IPS-20b (cell line): ENCODE measurements around the gene MST1.
"Not testable (repeated sequence)": the region's sequence is repeated elsewhere in the genome, so short reads cannot be mapped to it uniquely, and the experiment has no call there.

Experiments
- H3K27ac ChIP-seq: one replicate; pipeline ENCODE4 v1.5.1; 2013; ENCODE audit warnings: low read length
- H3K27me3 ChIP-seq: 2 replicates; pipeline ENCODE4 v1.6.1; 2013; ENCODE audit warnings: mild to moderate bottlenecking, low read length, inconsistent platforms; ENCODE audit not compliant: insufficient read depth
- H3K36me3 ChIP-seq: 2 replicates; pipeline ENCODE4 v1.6.1; 2013; ENCODE audit warnings: low read depth, mild to moderate bottlenecking, inconsistent platforms, low read length, moderate library complexity; ENCODE audit not compliant: insufficient read depth
- H3K4me1 ChIP-seq: 2 replicates; pipeline ENCODE4 v1.6.1; 2013; ENCODE audit warnings: mild to moderate bottlenecking, control low read depth, inconsistent platforms, low read length, moderate library complexity; ENCODE audit not compliant: insufficient read depth
- H3K4me3 ChIP-seq: 2 replicates; pipeline ENCODE4 v1.5.1; 2013; ENCODE audit warnings: mild to moderate bottlenecking, low read length, inconsistent platforms
- H3K9ac ChIP-seq: 2 replicates; pipeline ENCODE4 v1.6.1; 2013; ENCODE audit warnings: low read depth, mild to moderate bottlenecking, inconsistent platforms, low read length, moderate library complexity
- H3K9me3 ChIP-seq: 2 replicates; pipeline ENCODE4 v1.6.1; 2013; ENCODE audit warnings: mild to moderate bottlenecking, low read depth, low read length, inconsistent platforms; ENCODE audit not compliant: insufficient read depth

Gene MST1

GRCh38 chr3:49695350-49696015, 6.2 kb upstream of the MST1 start:
- not testable (repeated sequence) for H3K27me3 ChIP-seq

DNA sequence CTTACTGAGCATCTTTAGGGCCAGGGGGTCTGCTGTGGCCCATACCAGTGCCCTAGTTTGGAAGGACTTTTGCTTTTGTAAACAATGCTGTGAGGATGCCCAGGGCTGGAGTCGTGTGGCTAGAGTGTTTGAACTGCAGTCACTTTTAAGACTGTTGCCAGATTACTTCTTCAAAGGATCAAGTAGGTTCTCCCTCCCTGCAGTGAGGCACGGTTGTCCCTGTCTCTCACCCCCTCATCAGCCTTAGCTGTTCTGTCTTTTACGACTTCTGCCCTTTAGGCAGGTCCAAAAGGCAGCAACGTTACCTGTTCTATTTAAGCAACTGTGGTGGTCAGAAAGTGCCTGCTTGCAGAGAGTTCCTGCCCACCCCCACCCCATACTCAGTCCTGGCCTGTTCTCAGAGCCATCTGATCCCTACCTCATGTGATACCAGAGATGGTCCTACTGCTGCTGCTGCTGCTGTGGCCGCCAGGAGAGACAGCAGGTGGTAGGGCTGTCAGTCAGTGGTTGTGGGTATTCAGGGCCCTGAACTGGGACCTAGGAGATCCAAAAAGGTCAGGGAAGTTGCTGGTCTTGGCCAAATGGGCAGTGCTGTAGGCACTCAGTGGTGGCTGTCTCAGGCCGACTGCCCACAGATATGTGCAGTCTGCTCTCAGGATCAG, 5.3 kb upstream of the MST1 start:
- not testable (repeated sequence) for H3K4me1 ChIP-seq, H3K4me3 ChIP-seq, H3K27ac ChIP-seq, H3K36me3 ChIP-seq, H3K9ac ChIP-seq, H3K9me3 ChIP-seq, H3K27me3 ChIP-seq

More at GRCh38 chr3:49695350-49696015, 6.2 kb upstream of the MST1 start:
- not testable (repeated sequence) for H3K4me3 ChIP-seq, H3K9ac ChIP-seq, H3K27ac ChIP-seq, H3K36me3 ChIP-seq, H3K4me1 ChIP-seq, H3K9me3 ChIP-seq

DNA sequence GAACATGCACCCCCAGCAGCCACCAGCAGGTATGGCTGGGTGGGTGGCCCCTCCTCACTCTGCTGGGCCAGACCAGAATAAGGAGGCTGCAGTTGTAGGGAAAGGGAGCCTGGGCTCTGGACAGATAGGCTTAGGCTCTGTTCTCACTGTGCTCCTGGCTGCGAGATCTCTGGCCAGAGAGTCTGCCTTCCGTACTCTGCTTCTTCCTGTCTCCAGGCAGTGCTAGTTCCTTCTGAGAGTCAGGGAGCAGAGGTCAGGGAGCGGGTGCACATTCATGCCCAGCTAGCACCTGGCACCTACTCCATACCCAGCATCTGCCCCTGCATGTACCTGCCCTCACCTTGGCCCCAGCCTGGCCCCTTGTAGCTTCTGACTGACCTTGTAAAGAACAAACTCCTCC, 2.2 kb upstream of the MST1 start:
- H3K36me3 ChIP-seq, H3K4me3 ChIP-seq, H3K9me3 ChIP-seq, H3K27me3 ChIP-seq, H3K9ac ChIP-seq, H3K4me1 ChIP-seq, H3K27ac ChIP-seq: not testable (repeated sequence)

DNA sequence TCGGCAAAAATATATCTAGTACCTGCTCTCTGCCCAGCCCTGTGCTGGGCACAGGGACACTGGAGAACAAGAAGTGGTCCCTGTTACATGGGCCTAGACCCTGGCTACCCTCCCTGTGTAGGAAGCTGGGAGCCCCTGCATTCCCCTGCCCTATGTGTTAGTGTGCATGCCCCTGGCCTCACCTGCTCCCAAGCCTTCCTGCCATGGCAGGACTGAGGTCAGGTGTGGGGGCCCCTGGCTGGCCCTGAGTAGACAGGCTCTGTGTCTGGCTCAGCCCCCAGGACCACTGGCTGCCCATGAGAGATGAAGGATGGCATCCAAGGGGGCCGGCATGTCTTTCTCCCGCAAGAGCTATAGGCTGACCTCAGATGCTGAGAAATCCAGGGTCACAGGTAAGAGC, 1.6 kb upstream of the MST1 start:
- not testable (repeated sequence) for H3K4me1 ChIP-seq, H3K27ac ChIP-seq, H3K36me3 ChIP-seq, H3K9me3 ChIP-seq, H3K27me3 ChIP-seq, H3K9ac ChIP-seq, H3K4me3 ChIP-seq

- peak overlapping the region; percentile 89 for H3K4me3 ChIP-seq
- H3K9me3 ChIP-seq, H3K36me3 ChIP-seq, H3K4me1 ChIP-seq, H3K27me3 ChIP-seq, H3K27ac ChIP-seq: not testable (repeated sequence)
- H3K9ac ChIP-seq: peak overlapping the region; percentile 88; the same call in 1 of the 2 replicates
These were observed 792 bp upstream of the MST1 start for GRCh38 chr3:49689908-49690624.

GRCh38 chr3:49688338-49689045, 782 bp downstream of the MST1 start:
- peaks cover 10% of the 10 kb centered on the region for H3K36me3 ChIP-seq
- H3K4me1 ChIP-seq, H3K27me3 ChIP-seq, H3K27ac ChIP-seq, H3K9me3 ChIP-seq: not testable (repeated sequence)
- H3K4me3 ChIP-seq: peak overlapping the region; percentile 89
- peak overlapping the region; percentile 88; the same call in 1 of the 2 replicates for H3K9ac ChIP-seq

- not testable (repeated sequence) for H3K27me3 ChIP-seq
- H3K4me3 ChIP-seq: peak overlapping the region; percentile 74
These were observed 1.9 kb downstream of the MST1 start for GRCh38 chr3:49687424-49687795.

GRCh38 chr3:49686769-49687423, 2.4 kb downstream of the MST1 start:
- H3K4me1 ChIP-seq, H3K9me3 ChIP-seq, H3K27ac ChIP-seq, H3K27me3 ChIP-seq: not testable (repeated sequence)
- Histone ChIP-seq H3K9ac (peak overlapping the region; percentile 79; the same call in 1 of the 2 replicates), H3K4me3 (peak overlapping the region; percentile 74), H3K36me3 (peaks cover 26% of the 10 kb centered on the region)

More at GRCh38 chr3:49687424-49687795, 1.9 kb downstream of the MST1 start:
- not testable (repeated sequence) for H3K27ac ChIP-seq, H3K4me1 ChIP-seq, H3K9me3 ChIP-seq
- Histone ChIP-seq H3K9ac (peak overlapping the region; percentile 79; the same call in 1 of the 2 replicates), H3K36me3 (peaks cover 21% of the 10 kb centered on the region)

- Histone ChIP-seq H3K9ac (peak overlapping the region; percentile 79; the same call in 1 of the 2 replicates), H3K4me3 (peak overlapping the region; percentile 74), H3K36me3 (peaks cover 32% of the 10 kb centered on the region)
- not testable (repeated sequence) for H3K9me3 ChIP-seq, H3K4me1 ChIP-seq, H3K27ac ChIP-seq, H3K27me3 ChIP-seq
These were observed 2.9 kb downstream of the MST1 start for GRCh38 chr3:49686346-49686745.

- H3K27me3 ChIP-seq, H3K9ac ChIP-seq, H3K27ac ChIP-seq, H3K4me3 ChIP-seq, H3K4me1 ChIP-seq, H3K9me3 ChIP-seq: not testable (repeated sequence)
- peaks cover 37% of the 10 kb centered on the region for H3K36me3 ChIP-seq
These were observed 3.4 kb downstream of the MST1 start for GRCh38 chr3:49685846-49686245.

- not testable (repeated sequence) for H3K9ac ChIP-seq, H3K27me3 ChIP-seq, H3K4me1 ChIP-seq, H3K4me3 ChIP-seq, H3K27ac ChIP-seq, H3K9me3 ChIP-seq
- peaks cover 44% of the 10 kb centered on the region for H3K36me3 ChIP-seq
These were observed 4.2 kb downstream of the MST1 start for GRCh38 chr3:49685103-49685502.
